GM13976 (cell line): ENCODE measurements around the gene ANKAR.
"Not testable (repeated sequence)": the region's sequence is repeated elsewhere in the genome, so short reads cannot be mapped to it uniquely, and the experiment has no call there.

Experiments
- DNase-seq: peaks from one replicate; pipeline ENCODE4 v3.0.0; 2012; ENCODE audit warnings: low spot score
- in situ Hi-C: fragments of 300-500 bp; cut with MboI; formaldehyde crosslinking; loops from one replicate; pipeline ENCODE4 v1.12.0; 2022; ENCODE audit warnings: low sequenced_read_pairs, mixed read lengths, inconsistent platforms; ENCODE audit not compliant: unreplicated experiment
- TF ChIP-seq, protein P1 (sequence below): IDR thresholded peaks from 2 replicates; pipeline ENCODE4 v1.5.1; 2012; ENCODE audit warnings: borderline replicate concordance, mild to moderate bottlenecking; ENCODE audit not compliant: insufficient read depth; ENCODE audit errors: extremely low read depth, missing control alignments, control extremely low read depth

The ANKAR gene

GRCh38 chr2:189646521-189646920, 27.9 kb upstream of the ANKAR start:
- DNase-seq, result no peak
- TF ChIP-seq, protein P1, sequence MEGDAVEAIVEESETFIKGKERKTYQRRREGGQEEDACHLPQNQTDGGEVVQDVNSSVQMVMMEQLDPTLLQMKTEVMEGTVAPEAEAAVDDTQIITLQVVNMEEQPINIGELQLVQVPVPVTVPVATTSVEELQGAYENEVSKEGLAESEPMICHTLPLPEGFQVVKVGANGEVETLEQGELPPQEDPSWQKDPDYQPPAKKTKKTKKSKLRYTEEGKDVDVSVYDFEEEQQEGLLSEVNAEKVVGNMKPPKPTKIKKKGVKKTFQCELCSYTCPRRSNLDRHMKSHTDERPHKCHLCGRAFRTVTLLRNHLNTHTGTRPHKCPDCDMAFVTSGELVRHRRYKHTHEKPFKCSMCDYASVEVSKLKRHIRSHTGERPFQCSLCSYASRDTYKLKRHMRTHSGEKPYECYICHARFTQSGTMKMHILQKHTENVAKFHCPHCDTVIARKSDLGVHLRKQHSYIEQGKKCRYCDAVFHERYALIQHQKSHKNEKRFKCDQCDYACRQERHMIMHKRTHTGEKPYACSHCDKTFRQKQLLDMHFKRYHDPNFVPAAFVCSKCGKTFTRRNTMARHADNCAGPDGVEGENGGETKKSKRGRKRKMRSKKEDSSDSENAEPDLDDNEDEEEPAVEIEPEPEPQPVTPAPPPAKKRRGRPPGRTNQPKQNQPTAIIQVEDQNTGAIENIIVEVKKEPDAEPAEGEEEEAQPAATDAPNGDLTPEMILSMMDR, result no peak
- in situ Hi-C loops, result no loop called here

GRCh38 chr2:189648846-189649509, 25.5 kb upstream of the ANKAR start:
- in situ Hi-C loops, result no loop called here
- TF ChIP-seq, protein P1, result no peak
- DNase-seq, result no peak

DNA sequence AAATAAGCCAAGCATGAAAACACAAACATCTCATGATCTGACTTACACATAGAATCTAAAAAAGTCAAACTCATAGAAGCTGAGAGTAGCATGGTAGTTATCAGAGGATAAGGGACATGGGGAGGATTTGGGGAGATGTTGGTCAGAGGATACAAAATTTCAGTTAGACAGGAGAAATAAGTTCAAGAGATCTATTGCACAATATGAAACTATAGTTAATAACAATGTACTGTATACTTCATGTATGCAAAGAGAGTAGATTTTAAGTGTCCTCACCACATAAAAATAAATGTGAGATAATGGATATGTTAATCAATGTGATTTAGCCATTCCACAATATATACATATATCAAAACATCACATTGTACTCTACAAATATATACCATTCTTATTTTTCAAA, 23.2 kb upstream of the ANKAR start:
- TF ChIP-seq, protein P1, result no peak
- in situ Hi-C loops, result loop anchor here (25.0 kb wide), 1 partner anchor 411 kb away; the partner anchor contains the start of gene MSTN
- DNase-seq, result no peak

- DNase-seq, result not testable (repeated sequence)
- in situ Hi-C loops, result loop anchor here (25.0 kb wide), 1 partner anchor 409 kb away; the partner anchor contains the start of gene MSTN
These were observed 21.0 kb upstream of the ANKAR start for GRCh38 chr2:189653464-189653863.

- in situ Hi-C loops, result loop anchor here (25.0 kb wide), 1 partner anchor 408 kb away; the partner anchor contains the start of gene MSTN
- TF ChIP-seq, protein P1, result no peak
- DNase-seq, result no peak
These were observed 19.8 kb upstream of the ANKAR start for GRCh38 chr2:189654641-189655040.

DNA sequence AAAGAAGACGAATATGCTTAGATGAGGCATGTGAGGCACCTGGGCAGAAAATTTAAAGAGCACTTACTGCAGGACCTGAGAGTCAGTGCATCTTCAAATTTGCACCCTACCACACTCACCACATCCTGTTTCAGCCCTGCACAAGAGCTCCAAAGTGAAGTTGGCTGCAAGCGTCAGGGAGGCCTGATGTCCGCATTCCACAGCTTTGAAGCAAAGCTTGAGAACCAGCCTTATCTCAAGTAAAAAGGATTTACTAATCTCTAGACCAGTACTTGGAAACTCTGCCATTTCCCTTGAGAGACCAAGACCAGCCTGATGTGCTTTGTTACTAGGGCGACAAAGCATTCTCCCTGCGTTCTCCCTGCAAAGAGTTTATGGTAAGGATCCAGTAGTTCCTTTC, 16.6 kb upstream of the ANKAR start:
- TF ChIP-seq, protein P1, result no peak
- in situ Hi-C loops, result loop anchor here (25.0 kb wide), 1 partner anchor 404 kb away; the partner anchor contains the start of gene MSTN
- no peak for DNase-seq
